AG04449 (cell line): ENCODE measurements around the gene HS3ST3B1.
A peak's percentile ranks its signal among the peaks of the same experiment; 100 is the strongest.

ENCODE experiments used
- CTCF ChIA-PET: fragments of 350-600 bp; formaldehyde crosslinking; extraction: SDS; loops from one replicate; lab custom pipeline; 2021; ENCODE audit warnings: antibody characterized with exemption; lab: Yijun Ruan, JAX
- POLR2A ChIA-PET: fragments of 400-600, 350-600 bp; formaldehyde crosslinking; extraction: SDS; loops from one replicate; lab custom pipeline; 2020; ENCODE audit warnings: antibody characterized with exemption, inconsistent platforms; lab: Yijun Ruan, JAX
- DNase-seq: peaks from one replicate; pipeline ENCODE4 v3.0.0-alpha.2; 2010; ENCODE audit warnings: low read depth, low spot score
- H3K4me3 ChIP-seq: 2 replicates; pipeline ENCODE4 v1.5.1; 2011; ENCODE audit warnings: low read depth, mild to moderate bottlenecking, control low read depth, low read length
- TF ChIP-seq, protein P1 (sequence below): IDR thresholded peaks from one replicate; pipeline ENCODE4 v1.5.1; 2011; ENCODE audit warnings: mild to moderate bottlenecking, moderate library complexity, low read length, control low read depth, inconsistent platforms; ENCODE audit not compliant: insufficient read depth; ENCODE audit errors: missing control alignments

HS3ST3B1 gene

GRCh38 chr17:14297161-14297851 lies 3.6 kb upstream of the HS3ST3B1 start:
- no peak for DNase-seq
- TF ChIP-seq, protein P1, sequence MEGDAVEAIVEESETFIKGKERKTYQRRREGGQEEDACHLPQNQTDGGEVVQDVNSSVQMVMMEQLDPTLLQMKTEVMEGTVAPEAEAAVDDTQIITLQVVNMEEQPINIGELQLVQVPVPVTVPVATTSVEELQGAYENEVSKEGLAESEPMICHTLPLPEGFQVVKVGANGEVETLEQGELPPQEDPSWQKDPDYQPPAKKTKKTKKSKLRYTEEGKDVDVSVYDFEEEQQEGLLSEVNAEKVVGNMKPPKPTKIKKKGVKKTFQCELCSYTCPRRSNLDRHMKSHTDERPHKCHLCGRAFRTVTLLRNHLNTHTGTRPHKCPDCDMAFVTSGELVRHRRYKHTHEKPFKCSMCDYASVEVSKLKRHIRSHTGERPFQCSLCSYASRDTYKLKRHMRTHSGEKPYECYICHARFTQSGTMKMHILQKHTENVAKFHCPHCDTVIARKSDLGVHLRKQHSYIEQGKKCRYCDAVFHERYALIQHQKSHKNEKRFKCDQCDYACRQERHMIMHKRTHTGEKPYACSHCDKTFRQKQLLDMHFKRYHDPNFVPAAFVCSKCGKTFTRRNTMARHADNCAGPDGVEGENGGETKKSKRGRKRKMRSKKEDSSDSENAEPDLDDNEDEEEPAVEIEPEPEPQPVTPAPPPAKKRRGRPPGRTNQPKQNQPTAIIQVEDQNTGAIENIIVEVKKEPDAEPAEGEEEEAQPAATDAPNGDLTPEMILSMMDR: peak; percentile 57
- ChIA-PET CTCF (interaction anchor here (0.7 to 8.9 kb wide), 16 partner anchors 12 to 1279 kb away, joined by 3 to 112 read pairs (median 4); partner anchors contain the start of gene ELAC2), POLR2A (no interaction called here)
- peak overlapping the region; percentile 56 for H3K4me3 ChIP-seq

DNA sequence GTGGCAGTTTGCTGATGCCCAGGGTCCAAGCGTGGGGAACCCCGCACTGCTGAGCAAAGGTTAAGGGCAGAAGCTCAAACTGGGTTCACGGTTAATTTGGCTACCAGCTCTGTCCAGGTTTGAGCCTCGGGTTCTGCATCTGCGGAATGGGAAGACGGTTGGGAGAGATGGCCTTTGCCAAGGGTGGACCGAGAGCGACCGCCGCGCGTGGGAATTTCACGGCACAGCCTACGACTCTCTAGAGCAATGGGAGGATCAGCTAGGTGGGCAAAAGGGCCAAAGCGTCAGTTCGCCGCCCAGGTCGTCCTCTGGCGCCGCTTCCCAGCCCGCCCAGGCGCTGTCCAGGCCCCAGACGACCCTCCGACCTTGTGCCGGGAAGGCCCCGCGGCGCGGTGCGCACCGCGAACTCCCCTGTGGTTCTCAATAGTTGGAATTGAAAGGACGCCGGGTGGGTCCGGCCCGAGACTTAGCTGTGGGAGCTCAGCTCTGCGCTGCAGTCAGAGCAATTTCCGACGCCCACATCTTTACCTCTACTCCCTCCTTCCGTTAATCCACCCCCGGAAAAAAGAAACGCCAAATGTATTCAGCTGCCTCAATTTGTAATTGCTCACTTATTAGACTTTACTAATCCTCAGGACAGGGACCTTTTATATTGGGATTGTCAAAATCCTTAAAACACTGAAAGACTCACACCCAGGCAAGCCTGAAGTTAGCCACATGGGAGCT lies 2.5 kb upstream of the HS3ST3B1 start:
- DNase-seq: no peak
- no peak overlapping the region for H3K4me3 ChIP-seq
- CTCF ChIA-PET: interaction anchor here (0.7 to 8.9 kb wide), 14 partner anchors 8 to 1280 kb away, joined by 3 to 112 read pairs (median 4); partner anchors contain the start of gene ELAC2

DNA sequence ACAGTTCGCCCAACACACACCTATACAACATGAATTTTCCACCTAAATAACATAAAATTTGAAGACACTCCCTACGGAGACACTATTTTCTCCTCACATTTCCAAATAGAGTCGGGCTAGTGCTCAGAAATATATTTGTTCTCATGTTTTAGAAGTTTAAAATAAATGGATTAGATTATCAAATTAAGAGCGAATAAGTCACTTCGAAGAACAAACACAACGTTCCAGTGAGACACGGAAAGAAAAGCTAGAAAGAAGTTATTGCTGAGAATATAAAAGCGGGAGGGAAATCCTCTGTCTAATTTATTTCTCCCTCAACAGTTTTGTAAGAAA lies 2.0 kb upstream of the HS3ST3B1 start:
- POLR2A ChIA-PET: interaction anchor here (0.6 kb wide), 1 partner anchor 218 kb away, joined by 3 read pairs; no protein-coding TSS in a partner anchor
- DNase-seq: no peak
- H3K4me3 ChIP-seq: peak overlapping the region; percentile 70; the same call in 1 of the 2 replicates
- CTCF ChIA-PET: interaction anchor here (1.0 to 8.9 kb wide), 6 partner anchors 9 to 1269 kb away, joined by 3 to 112 read pairs (median 4); no protein-coding TSS in a partner anchor
- TF ChIP-seq, protein P1: no peak

More for the DNA sequence above, 2.5 kb upstream of the HS3ST3B1 start:
- TF ChIP-seq, protein P1: no peak
- POLR2A ChIA-PET: interaction anchor here (0.6 kb wide), 1 partner anchor 219 kb away, joined by 3 read pairs; no protein-coding TSS in a partner anchor

GRCh38 chr17:14299280-14300141 lies 1.4 kb upstream of the HS3ST3B1 start:
- H3K4me3 ChIP-seq: peak overlapping the region; percentile 70
- POLR2A ChIA-PET: no interaction called here
- CTCF ChIA-PET: interaction anchor here (1.1 to 8.9 kb wide), 6 partner anchors 9 to 1269 kb away, joined by 3 to 112 read pairs (median 4); no protein-coding TSS in a partner anchor
- DNase-seq: no peak
- TF ChIP-seq, protein P1: no peak

- POLR2A ChIA-PET: interaction anchor here (0.6 to 1.8 kb wide), 22 partner anchors 8 to 955 kb away, joined by 3 to 9 read pairs (median 3); partner anchors contain the start of gene HS3ST3A1
- TF ChIP-seq, protein P1: no peak
- CTCF ChIA-PET: interaction anchor here (0.6 to 8.9 kb wide), 22 partner anchors 17 to 1271 kb away, joined by 3 to 112 read pairs (median 4); partner anchors contain the start of gene HS3ST3A1
- DNase-seq: no peak
- H3K4me3 ChIP-seq: peak overlapping the region; percentile 98
Observed at GRCh38 chr17:14301279-14302090, 604 bp downstream of the HS3ST3B1 start.
